K562 (cell line): ENCODE data around the gene LIMD2. TPM values are rescaled to one million over a fixed set of nuclear protein-coding genes. Genes with fewer than 3 reads are reported as not detected.

ENCODE experiments used
- CBFA2T2 ChIP-seq: fragments of 450-650 bp; conservative IDR thresholded peaks from 2 replicates; pipeline ENCODE4 v1.6.1; 2017; ENCODE audit warnings: mild to moderate bottlenecking
- CEBPZ ChIP-seq: fragments of 150-350 bp; IDR thresholded peaks from 2 replicates; pipeline ENCODE4 v1.6.1; 2014; ENCODE audit warnings: low read depth, mild to moderate bottlenecking, low read length, borderline replicate concordance
- E2F1 ChIP-seq: sonication (generic); formaldehyde crosslinking; IDR thresholded peaks from 2 replicates; pipeline ENCODE4 v1.8.1; 2023; ENCODE audit warnings: mild to moderate bottlenecking, missing genetic modification reagents, moderate library complexity
- ETV5 ChIP-seq: sonication (generic); formaldehyde crosslinking; IDR thresholded peaks from 2 replicates; pipeline ENCODE4 v1.4.0; 2020; ENCODE audit warnings: low read depth, mild to moderate bottlenecking, missing genetic modification reagents
- EWSR1 ChIP-seq: fragments of 450-650 bp; IDR thresholded peaks from 2 replicates; pipeline ENCODE4 v1.6.1; 2018; ENCODE audit warnings: borderline replicate concordance, mild to moderate bottlenecking, low read depth, moderate library complexity; ENCODE audit not compliant: partially characterized antibody
- HDAC1 ChIP-seq, 2 experiments: fragments of 450-650 bp; IDR thresholded peaks; 2 replicates each; pipeline ENCODE4 v1.6.1; 2016 to 2017; ENCODE audit warnings: inconsistent platforms in 1 of 2, mild to moderate bottlenecking in 1 of 2, moderate library complexity in 1 of 2
- MIER1 ChIP-seq: fragments of 450-650 bp; IDR thresholded peaks from 2 replicates; pipeline ENCODE4 v1.6.1; 2016; ENCODE audit warnings: antibody characterized with exemption, mild to moderate bottlenecking, low read depth
- NFIC ChIP-seq: fragments of 450-650 bp; IDR thresholded peaks from 2 replicates; pipeline ENCODE4 v1.6.1; 2017; ENCODE audit warnings: mild to moderate bottlenecking, inconsistent platforms
- PREB ChIP-seq: sonication (generic); formaldehyde crosslinking; IDR thresholded peaks from 2 replicates; pipeline ENCODE4 v1.8.1; 2023; ENCODE audit warnings: mild to moderate bottlenecking, missing genetic modification reagents
- RNF2 ChIP-seq: sonication (generic); IDR thresholded peaks from 2 replicates; pipeline ENCODE4 v1.6.1; 2016
- RUNX1 ChIP-seq: sonication (generic); IDR thresholded peaks from 2 replicates; pipeline ENCODE4 v1.6.1; 2016; ENCODE audit warnings: antibody characterized with exemption, low read depth
- SIN3B ChIP-seq: fragments of 450-650 bp; IDR thresholded peaks from 2 replicates; pipeline ENCODE4 v1.6.1; 2017; ENCODE audit warnings: low read depth, mild to moderate bottlenecking, moderate library complexity
- SMAD4 ChIP-seq: fragments of 250-450 bp; sonication (Bioruptor Pico); conservative IDR thresholded peaks from 2 replicates; pipeline ENCODE4 v1.8.0; 2021; ENCODE audit warnings: inconsistent platforms, mild to moderate bottlenecking, moderate library complexity
- THAP12 ChIP-seq: fragments of 250-450 bp; sonication (Bioruptor Pico); IDR thresholded peaks from 2 replicates; pipeline ENCODE4 v1.9.0; 2021; ENCODE audit warnings: mild to moderate bottlenecking, inconsistent platforms
- TOE1 ChIP-seq, 2 experiments: fragments of 450-650 bp in 1 of 2; sonication (generic) in 1 of 2; formaldehyde crosslinking in 1 of 2; IDR thresholded peaks; 2 replicates each; pipeline versions ENCODE4 v1.7.1 to v1.8.0; 2016 to 2022; ENCODE audit warnings: borderline replicate concordance in 2 of 2, mild to moderate bottlenecking in 2 of 2, antibody characterized with exemption in 1 of 2, inconsistent platforms in 1 of 2, low read depth in 1 of 2, missing genetic modification reagents in 1 of 2, moderate library complexity in 1 of 2
- ZBTB7A ChIP-seq: IDR thresholded peaks from 2 replicates; pipeline ENCODE4 v1.6.1; 2011; ENCODE audit warnings: low read depth, mild to moderate bottlenecking, low read length, moderate library complexity, borderline replicate concordance; ENCODE audit not compliant: control insufficient read depth
- ZKSCAN3 ChIP-seq: fragments of 250-450 bp; sonication (Bioruptor Pico); IDR thresholded peaks from 2 replicates; pipeline ENCODE4 v1.4.0; 2020
- ZNF124 ChIP-seq: sonication (generic); formaldehyde crosslinking; IDR thresholded peaks from 2 replicates; pipeline ENCODE4 v1.8.1; 2022; ENCODE audit warnings: missing genetic modification reagents
- polyA plus RNA-seq, 8 experiments: library from polyadenylated mRNA; depleted of rRNA in 4 of 8; stranded (reverse) in 5 of 8; unstranded in 3 of 8; fragments of >200 nt; fragmentation: Nextera tagmentation in 2 of 8; fragmentation: Illumina TruSeq in 1 of 8; extraction: Ambion mirVana in 2 of 8; extraction: Trizol in 1 of 8; gene quantifications; 2 replicates each; pipeline versions ENCODE4 v1.2.1 to v1.2.3, GENCODE V29; 2011 to 2014; ENCODE audit warnings: inconsistent platforms in 1 of 8, missing spikeins in 1 of 8
- total RNA-seq, 7 experiments: library from RNA; depleted of rRNA in 6 of 7; stranded (reverse); fragments of >200 nt in 6 of 7; fragmentation: Illumina TruSeq in 2 of 7; extraction: Trizol in 2 of 7; gene quantifications; 2 replicates each; pipeline versions ENCODE4 v1.2.1 to v1.2.3, GENCODE V29; 2011 to 2021; ENCODE audit warnings: low replicate concordance in 1 of 7

The LIMD2 gene
- total and polyA plus RNA-seq, 9 of the 15 experiments (the other 6 are each of a cell fraction or from before 2014, with no cell fraction given), result 0.07 to 11.2 (median 2.8) TPM

- TF ChIP-seq THAP12 (CRISPR knock-in tag), result no peak
- TF ChIP-seq CBFA2T2, result no peak
- TF ChIP-seq RNF2, result no peak; the same call in none of the 2 replicates
- TF ChIP-seq SIN3B, result no peak; the same call in 1 of the 2 replicates
- no peak for TF ChIP-seq EWSR1
- TF ChIP-seq HDAC1 (IDR thresholded peaks at IDR 0.05), result peak in 1 of 2 experiments; percentile 82; a peak in 2 of 4 replicates
- no peak for TF ChIP-seq MIER1
- TF ChIP-seq NFIC, result peak; percentile 56; the same call in 1 of the 2 replicates
- TF ChIP-seq SMAD4, result 0 out of 2 replicates have a peak, but pooled peaks have one; percentile 51
- TF ChIP-seq ZKSCAN3 (CRISPR knock-in tag), result no peak
- TF ChIP-seq E2F1 (CRISPR knock-in tag), result peak; percentile 93
- no peak for TF ChIP-seq ZBTB7A
- TF ChIP-seq ETV5, result peak; percentile 74; the same call in 1 of the 2 replicates
- TF ChIP-seq TOE1 (IDR thresholded peaks at IDR 0.05; ENCODE audit: borderline replicate concordance), result peak; percentile 50; the same call in 1 of the 2 replicates
- no peak for TF ChIP-seq TOE1 (CRISPR knock-in tag; IDR thresholded peaks at IDR 0.05; ENCODE audit: borderline replicate concordance, low read depth)
- TF ChIP-seq CEBPZ, result no peak
- TF ChIP-seq ZNF124, result no peak
- TF ChIP-seq RUNX1, result no peak
- TF ChIP-seq PREB, result no peak
These were observed 41.7 kb upstream of the LIMD2 start, which contains the start of gene STRADA (continued) for GRCh38 chr17:63741408-63742173.
